A549 (cell line): ENCODE results near the gene MACF1. TPM values are rescaled to one million over a fixed set of nuclear protein-coding genes. Genes with fewer than 3 reads are reported as not detected.

Experiments
- ATAC-seq, 2 experiments: fragments of 200-7000 bp in 1 of 2; fragments of >200 bp in 1 of 2; cut with Nextera tagmentation in 1 of 2; cut with Tn5 transposase in 1 of 2; 3 replicates each; pipeline versions ENCODE4 v1.8.0 to v1.9.1; 2018 to 2020; ENCODE audit warnings: mild to moderate bottlenecking in 1 of 2, moderate library complexity in 1 of 2
- CTCF ChIA-PET: fragments of 300-600 bp; sonication (Branson Sonifier 250); formaldehyde crosslinking; extraction: SDS; loops from one replicate; lab custom pipeline; 2021; ENCODE audit warnings: antibody characterized with exemption, inconsistent platforms; lab: Yijun Ruan, JAX
- POLR2A ChIA-PET: fragments of 350-600 bp; formaldehyde crosslinking; extraction: SDS; loops from one replicate; lab custom pipeline; 2021; ENCODE audit warnings: antibody characterized with exemption, inconsistent platforms; lab: Yijun Ruan, JAX
- DNase-seq, 2 experiments: peaks; one replicate each; pipeline versions ENCODE4 v3.0.0 to v3.0.0-alpha.2; 2011 to 2016; ENCODE audit warnings: low read depth in 1 of 2, low spot score in 1 of 2
- FAIRE-seq: peaks from 2 replicates; lab custom pipeline; 2011; peaks lifted over from hg19 to GRCh38; lab: Jason Lieb, UNC
- H3K27ac ChIP-seq, 2 experiments: fragments of >200 bp; sonication (Bioruptor Twin); formaldehyde crosslinking; 3 replicates each; pipeline ENCODE4 v1.5.1; 2016 to 2017
- H3K4me1 ChIP-seq: fragments of >200 bp; sonication (Bioruptor Twin); formaldehyde crosslinking; 3 replicates; pipeline ENCODE4 v1.6.1; 2016
- H3K4me2 ChIP-seq: fragments of >200 bp; sonication (Bioruptor Twin); formaldehyde crosslinking; 3 replicates; pipeline ENCODE4 v1.6.1; 2016
- H3K4me3 ChIP-seq: fragments of >200 bp; sonication (Bioruptor Twin); formaldehyde crosslinking; 3 replicates; pipeline ENCODE4 v1.5.1; 2016
- H3K9me3 ChIP-seq: fragments of >200 bp; sonication (Bioruptor Twin); formaldehyde crosslinking; 3 replicates; pipeline ENCODE4 v1.6.1; 2016
- CTCF ChIP-seq: fragments of >200 bp; sonication (Bioruptor Twin); formaldehyde crosslinking; IDR thresholded peaks from 3 replicates; pipeline ENCODE4 v1.5.1; 2016
- E2F6 ChIP-seq: IDR thresholded peaks from 2 replicates; pipeline ENCODE4 v1.6.1; 2012; ENCODE audit warnings: low read depth, borderline replicate concordance
- EHF ChIP-seq: fragments of 250-450 bp; sonication (Bioruptor Pico); IDR thresholded peaks from 2 replicates; pipeline ENCODE4 v1.5.0; 2020; ENCODE audit warnings: mild to moderate bottlenecking
- FOSL2 ChIP-seq, 2 experiments: fragments of 450-650 bp in 1 of 2; fragments of >200 bp in 1 of 2; sonication (Bioruptor Twin) in 1 of 2; formaldehyde crosslinking; IDR thresholded peaks; 2 replicates each; pipeline versions ENCODE4 v1.5.0 to v1.6.1; 2016 to 2020; ENCODE audit warnings: mild to moderate bottlenecking in 1 of 2, moderate library complexity in 1 of 2
- FOXS1 ChIP-seq: fragments of 250-450 bp; sonication (Bioruptor Pico); IDR thresholded peaks from 2 replicates; pipeline ENCODE4 v1.5.0; 2020; ENCODE audit warnings: mild to moderate bottlenecking, moderate library complexity
- GATA3 ChIP-seq: IDR thresholded peaks from 2 replicates; pipeline ENCODE4 v1.6.1; 2012; ENCODE audit warnings: borderline replicate concordance
- HMGXB4 ChIP-seq: fragments of 250-450 bp; sonication (Bioruptor Pico); IDR thresholded peaks from 2 replicates; pipeline ENCODE4 v1.5.0; 2021; ENCODE audit warnings: mild to moderate bottlenecking, moderate library complexity, borderline replicate concordance
- HOXA7 ChIP-seq: fragments of 250-450 bp; sonication (Bioruptor Pico); IDR thresholded peaks from 2 replicates; pipeline ENCODE4 v1.5.0; 2020; ENCODE audit warnings: mild to moderate bottlenecking, moderate library complexity
- HOXB13 ChIP-seq: fragments of 250-450 bp; sonication (Bioruptor Pico); IDR thresholded peaks from 2 replicates; pipeline ENCODE4 v1.5.0; 2020; ENCODE audit warnings: low read depth, mild to moderate bottlenecking, moderate library complexity
- HOXB5 ChIP-seq: fragments of 250-450 bp; sonication (Bioruptor Pico); IDR thresholded peaks from 2 replicates; pipeline ENCODE4 v1.5.0; 2020; ENCODE audit warnings: mild to moderate bottlenecking, moderate library complexity
- KDM5A ChIP-seq: fragments of 200-600 bp; sonication (generic); IDR thresholded peaks from 2 replicates; pipeline ENCODE4 v1.6.1; 2016; ENCODE audit warnings: antibody characterized with exemption, mild to moderate bottlenecking
- MAX ChIP-seq: IDR thresholded peaks from 2 replicates; pipeline ENCODE4 v1.6.1; 2012
- MAZ ChIP-seq: fragments of 150-350 bp; IDR thresholded peaks from 2 replicates; pipeline ENCODE4 v1.6.1; 2014; ENCODE audit warnings: antibody characterized with exemption, low read depth, low read length, borderline replicate concordance
- MYC ChIP-seq: IDR thresholded peaks from 2 replicates; pipeline ENCODE4 v1.6.1; 2012; ENCODE audit warnings: mild to moderate bottlenecking, inconsistent platforms, low read length, improper control_type of control experiment, borderline replicate concordance
- NPAS2 ChIP-seq: fragments of 250-450 bp; sonication (Bioruptor Pico); IDR thresholded peaks from 2 replicates; pipeline ENCODE4 v1.8.0; 2022; ENCODE audit warnings: mild to moderate bottlenecking, moderate library complexity, borderline replicate concordance
- NR3C1 ChIP-seq: fragments of >200 bp; sonication (Bioruptor Twin); formaldehyde crosslinking; IDR thresholded peaks from 3 replicates; pipeline ENCODE4 v1.6.1; 2017
- PBX3 ChIP-seq: IDR thresholded peaks from 2 replicates; pipeline ENCODE4 v1.6.1; 2012
- POLR2A ChIP-seq: IDR thresholded peaks from 2 replicates; pipeline ENCODE4 v1.6.1; 2012; ENCODE audit warnings: mild to moderate bottlenecking, low read length
- RARB ChIP-seq: fragments of 250-450 bp; sonication (Bioruptor Pico); IDR thresholded peaks from 2 replicates; pipeline ENCODE4 v1.8.0; 2021; ENCODE audit warnings: mild to moderate bottlenecking, moderate library complexity
- RNF2 ChIP-seq: fragments of 200-600 bp; sonication (generic); IDR thresholded peaks from 2 replicates; pipeline ENCODE4 v1.6.1; 2016; ENCODE audit warnings: low read depth, mild to moderate bottlenecking, antibody characterized with exemption, moderate library complexity, borderline replicate concordance
- SMC3 ChIP-seq: fragments of >200 bp; sonication (Bioruptor Twin); formaldehyde crosslinking; IDR thresholded peaks from 3 replicates; pipeline ENCODE4 v1.6.1; 2018; ENCODE audit warnings: inconsistent platforms
- SREBF2 ChIP-seq: fragments of 450-650 bp; IDR thresholded peaks from 2 replicates; pipeline ENCODE4 v1.6.1; 2014; ENCODE audit warnings: mild to moderate bottlenecking, moderate library complexity
- USF2 ChIP-seq: fragments of 450-650 bp; IDR thresholded peaks from 2 replicates; pipeline ENCODE4 v1.6.1; 2014; ENCODE audit warnings: antibody characterized with exemption
- WGBS: methylation state at CpG from one replicate; pipeline ENCODE4 v1.1.6; 2017; ENCODE audit errors: missing lambda C conversion rate; 5-methylcytosine and 5-hydroxymethylcytosine counted together
- polyA plus RNA-seq, 4 experiments: library from polyadenylated mRNA; depleted of rRNA in 3 of 4; stranded (reverse); fragments of >200 nt; fragmentation: RNase III in 1 of 4; extraction: RNeasy Plus Mini Kit Qiagen cat#74134 plus additional on column Dnase treatment in 1 of 4; gene quantifications; 2 replicates in 3 of 4; 3 replicates in 1 of 4; pipeline ENCODE4 v1.2.3, GENCODE V29; 2011 to 2017

MACF1 gene
- polyA plus RNA-seq, 2 of the 4 experiments (the other 2 are of a cell fraction) = 45.7 to 64.2 TPM

GRCh38 chr1:39407510-39407895, 203.0 kb downstream of the MACF1 start:
- Histone ChIP-seq H3K4me1 (peaks cover 60% of the 10 kb centered on the region), H3K27ac (peak overlapping the region; percentile 91 to 97), H3K9me3 (no peaks in the 10 kb centered on the region), H3K4me3 (peak overlapping the region; percentile 71), H3K4me2 (peak overlapping the region; percentile 73)
- FAIRE-seq (no peak), ATAC-seq (no peak), DNase-seq (no peak)
- TF ChIP-seq HOXB5 (CRISPR knock-in tag) (no peak), MAZ (no peak), SMC3 (no peak), RNF2 (no peak), HOXB13 (no peak), E2F6 (no peak), FOXS1 (no peak), RARB (CRISPR knock-in tag) (no peak), CTCF (no peak), NPAS2 (CRISPR knock-in tag) (no peak), PBX3 (no peak)
- 49% methylated on average over 6 of the region's 6 CpGs for WGBS
- CTCF ChIA-PET = interaction anchor here (0.8 to 2.0 kb wide), 5 partner anchors 9 to 309 kb away, joined by 3 to 10 read pairs (median 6); no protein-coding TSS in a partner anchor
- POLR2A ChIA-PET = interaction anchor here (4.2 kb wide), 1 partner anchor 9 kb away, joined by 30 read pairs; no protein-coding TSS in a partner anchor

- Histone ChIP-seq H3K9me3 (no peaks in the 10 kb centered on the region), H3K4me2 (peak overlapping the region; percentile 73), H3K4me1 (peaks cover 65% of the 10 kb centered on the region), H3K27ac (peak overlapping the region; percentile 91 to 97), H3K4me3 (peak overlapping the region; percentile 71)
- CTCF ChIA-PET = interaction anchor here (1.5 to 2.0 kb wide), 4 partner anchors 17 to 310 kb away, joined by 3 to 10 read pairs (median 6); no protein-coding TSS in a partner anchor
- ATAC-seq (peak; percentile 57), DNase-seq (no peak)
- no peak for TF ChIP-seq KDM5A
- no peak for TF ChIP-seq MYC
- no peak for TF ChIP-seq HOXA7 (CRISPR knock-in tag)
- no peak for TF ChIP-seq NR3C1
- TF ChIP-seq FOSL2 (IDR thresholded peaks at IDR 0.05) = no peak
- no peak for TF ChIP-seq FOSL2 (CRISPR knock-in tag; IDR thresholded peaks at IDR 0.05)
- TF ChIP-seq MAX = peak; percentile 12; the same call in 1 of the 2 replicates
- TF ChIP-seq, all 56 proteins: peak for 1
- FAIRE-seq = no peak
- POLR2A ChIA-PET = interaction anchor here (1.6 to 4.2 kb wide), 2 partner anchors 9 to 16 kb away, joined by 7 to 30 read pairs; no protein-coding TSS in a partner anchor
- WGBS = 1% methylated on average over 23 of the region's 38 CpGs
Observed at GRCh38 chr1:39407896-39408640, 203.6 kb downstream of the MACF1 start.

- ATAC-seq (peak; percentile 86 to 91), FAIRE-seq (no peak), DNase-seq (peak; percentile 86 to 91)
- WGBS = 0% methylated on average over 2 of the region's 53 CpGs
- CTCF ChIA-PET = interaction anchor here (1.3 to 3.9 kb wide), 5 partner anchors 9 to 310 kb away, joined by 3 to 50 read pairs (median 10); no protein-coding TSS in a partner anchor
- Histone ChIP-seq H3K4me1 (peaks cover 65% of the 10 kb centered on the region), H3K9me3 (no peaks in the 10 kb centered on the region), H3K4me3 (peak overlapping the region; percentile 71), H3K4me2 (peak overlapping the region; percentile 89), H3K27ac (peak overlapping the region; percentile 91 to 97)
- POLR2A ChIA-PET = interaction anchor here (1.6 to 4.2 kb wide), 2 partner anchors 10 to 16 kb away, joined by 7 to 30 read pairs; no protein-coding TSS in a partner anchor
- TF ChIP-seq MYC (no peak), PBX3 (no peak), HOXA7 (CRISPR knock-in tag) (no peak), POLR2A (0 out of 2 replicates have a peak, but pooled peaks have one; percentile 9), GATA3 (no peak), HMGXB4 (CRISPR knock-in tag) (no peak), SREBF2 (no peak), USF2 (no peak), RARB (CRISPR knock-in tag) (no peak), EHF (no peak), KDM5A (no peak)
Observed at GRCh38 chr1:39408641-39409054, 204.2 kb downstream of the MACF1 start.
